Measurements from ENCODE around the gene CCNB2. TPM values are rescaled to one million over a fixed set of nuclear protein-coding genes. Genes with fewer than 3 reads are reported as not detected.
A peak's percentile ranks its signal among the peaks of the same experiment; 100 is the strongest.

CCNB2 gene
- total and polyA plus RNA-seq, 9 of the 15 experiments (the other 6 are each of a cell fraction or from before 2014, with no cell fraction given): 84.8 to 266 (median 124) TPM

GRCh38 chr15:59111251-59111650 lies 6.3 kb downstream of the CCNB2 start (continued):
- TF ChIP-seq, protein P1, sequence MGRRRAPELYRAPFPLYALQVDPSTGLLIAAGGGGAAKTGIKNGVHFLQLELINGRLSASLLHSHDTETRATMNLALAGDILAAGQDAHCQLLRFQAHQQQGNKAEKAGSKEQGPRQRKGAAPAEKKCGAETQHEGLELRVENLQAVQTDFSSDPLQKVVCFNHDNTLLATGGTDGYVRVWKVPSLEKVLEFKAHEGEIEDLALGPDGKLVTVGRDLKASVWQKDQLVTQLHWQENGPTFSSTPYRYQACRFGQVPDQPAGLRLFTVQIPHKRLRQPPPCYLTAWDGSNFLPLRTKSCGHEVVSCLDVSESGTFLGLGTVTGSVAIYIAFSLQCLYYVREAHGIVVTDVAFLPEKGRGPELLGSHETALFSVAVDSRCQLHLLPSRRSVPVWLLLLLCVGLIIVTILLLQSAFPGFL (CRISPR knock-in tag; IDR thresholded peaks at IDR 0.05): no peak
- TF ChIP-seq ZNF589 (CRISPR knock-in tag; IDR thresholded peaks at IDR 0.05; ENCODE audit: low read depth): no peak
- no peak for TF ChIP-seq ZFPM2 (CRISPR knock-in tag; IDR thresholded peaks at IDR 0.05)
- no peak for TF ChIP-seq POLR2A (conservative IDR thresholded peaks at IDR 0.05)
- TF ChIP-seq, protein P2, sequence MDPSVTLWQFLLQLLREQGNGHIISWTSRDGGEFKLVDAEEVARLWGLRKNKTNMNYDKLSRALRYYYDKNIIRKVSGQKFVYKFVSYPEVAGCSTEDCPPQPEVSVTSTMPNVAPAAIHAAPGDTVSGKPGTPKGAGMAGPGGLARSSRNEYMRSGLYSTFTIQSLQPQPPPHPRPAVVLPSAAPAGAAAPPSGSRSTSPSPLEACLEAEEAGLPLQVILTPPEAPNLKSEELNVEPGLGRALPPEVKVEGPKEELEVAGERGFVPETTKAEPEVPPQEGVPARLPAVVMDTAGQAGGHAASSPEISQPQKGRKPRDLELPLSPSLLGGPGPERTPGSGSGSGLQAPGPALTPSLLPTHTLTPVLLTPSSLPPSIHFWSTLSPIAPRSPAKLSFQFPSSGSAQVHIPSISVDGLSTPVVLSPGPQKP (CRISPR knock-in tag; IDR thresholded peaks at IDR 0.05): no peak
- TF ChIP-seq NUFIP1 (IDR thresholded peaks at IDR 0.05; ENCODE audit: partially characterized antibody): no peak
- TF ChIP-seq ZNF408 (CRISPR knock-in tag; IDR thresholded peaks at IDR 0.05; ENCODE audit: low read depth): no peak
- peak; percentile 50; the same call in 1 of the 2 replicates for TF ChIP-seq FOXM1 (IDR thresholded peaks at IDR 0.05; ENCODE audit: low read depth)
- TF ChIP-seq FOXM1 (CRISPR knock-in tag; IDR thresholded peaks at IDR 0.05; ENCODE audit: low read depth): no peak
- no peak for TF ChIP-seq FUS (optimal IDR thresholded peaks at IDR 0.05; ENCODE audit: low read depth, low read length)
- TF ChIP-seq CBX8 (IDR thresholded peaks at IDR 0.05; ENCODE audit: borderline replicate concordance, extremely low read depth, low read depth, low read length, poor library complexity, severe bottlenecking): no peak
- TF ChIP-seq, protein P3, sequence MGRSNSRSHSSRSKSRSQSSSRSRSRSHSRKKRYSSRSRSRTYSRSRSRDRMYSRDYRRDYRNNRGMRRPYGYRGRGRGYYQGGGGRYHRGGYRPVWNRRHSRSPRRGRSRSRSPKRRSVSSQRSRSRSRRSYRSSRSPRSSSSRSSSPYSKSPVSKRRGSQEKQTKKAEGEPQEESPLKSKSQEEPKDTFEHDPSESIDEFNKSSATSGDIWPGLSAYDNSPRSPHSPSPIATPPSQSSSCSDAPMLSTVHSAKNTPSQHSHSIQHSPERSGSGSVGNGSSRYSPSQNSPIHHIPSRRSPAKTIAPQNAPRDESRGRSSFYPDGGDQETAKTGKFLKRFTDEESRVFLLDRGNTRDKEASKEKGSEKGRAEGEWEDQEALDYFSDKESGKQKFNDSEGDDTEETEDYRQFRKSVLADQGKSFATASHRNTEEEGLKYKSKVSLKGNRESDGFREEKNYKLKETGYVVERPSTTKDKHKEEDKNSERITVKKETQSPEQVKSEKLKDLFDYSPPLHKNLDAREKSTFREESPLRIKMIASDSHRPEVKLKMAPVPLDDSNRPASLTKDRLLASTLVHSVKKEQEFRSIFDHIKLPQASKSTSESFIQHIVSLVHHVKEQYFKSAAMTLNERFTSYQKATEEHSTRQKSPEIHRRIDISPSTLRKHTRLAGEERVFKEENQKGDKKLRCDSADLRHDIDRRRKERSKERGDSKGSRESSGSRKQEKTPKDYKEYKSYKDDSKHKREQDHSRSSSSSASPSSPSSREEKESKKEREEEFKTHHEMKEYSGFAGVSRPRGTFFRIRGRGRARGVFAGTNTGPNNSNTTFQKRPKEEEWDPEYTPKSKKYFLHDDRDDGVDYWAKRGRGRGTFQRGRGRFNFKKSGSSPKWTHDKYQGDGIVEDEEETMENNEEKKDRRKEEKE (IDR thresholded peaks at IDR 0.05; ENCODE audit: borderline replicate concordance in 1 of 2, control insufficient read depth in 1 of 2, low read depth in 2 of 2, low read length in 1 of 2): no peak
- no peak for TF ChIP-seq MITF (IDR thresholded peaks at IDR 0.05)
- TF ChIP-seq ESRRA (IDR thresholded peaks at IDR 0.05; ENCODE audit: borderline replicate concordance, low read depth): peak; percentile 68; the same call in 1 of the 2 replicates
- no peak for TF ChIP-seq ZBTB11 (CRISPR knock-in tag; IDR thresholded peaks at IDR 0.05)
